Neuronal stem cell (in vitro differentiated cells): ENCODE results near the gene DKKL1.

Experiments
- DNase-seq: peaks from one replicate; pipeline ENCODE4 v3.0.0-alpha.2; 2013; ENCODE audit warnings: low spot score
- H2AFZ ChIP-seq: one replicate; pipeline ENCODE4 v1.6.1; 2013; ENCODE audit warnings: mild to moderate bottlenecking, low read length, inconsistent platforms
- H2AK5ac ChIP-seq: 2 replicates; pipeline ENCODE4 v1.6.1; 2013; ENCODE audit warnings: low read depth, mild to moderate bottlenecking, inconsistent platforms, low read length, moderate library complexity, mixed read lengths
- H2BK120ac ChIP-seq: 2 replicates; pipeline ENCODE4 v1.6.1; 2013; ENCODE audit warnings: low read depth, mild to moderate bottlenecking, inconsistent platforms, low read length, moderate library complexity, mixed read lengths
- H2BK12ac ChIP-seq: one replicate; pipeline ENCODE4 v1.6.1; 2013; ENCODE audit warnings: low read length, inconsistent platforms
- H2BK15ac ChIP-seq: 2 replicates; pipeline ENCODE4 v1.6.1; 2013; ENCODE audit warnings: mild to moderate bottlenecking, low read length, inconsistent platforms, mixed read lengths
- H2BK5ac ChIP-seq: one replicate; pipeline ENCODE4 v1.6.1; 2013; ENCODE audit warnings: inconsistent platforms, mild to moderate bottlenecking, low read length, moderate library complexity
- H3K14ac ChIP-seq: one replicate; pipeline ENCODE4 v1.6.1; 2013; ENCODE audit warnings: low read length, inconsistent platforms
- H3K18ac ChIP-seq: 2 replicates; pipeline ENCODE4 v1.6.1; 2013; ENCODE audit warnings: low read length, inconsistent platforms
- H3K23ac ChIP-seq: 2 replicates; pipeline ENCODE4 v1.6.1; 2013; ENCODE audit warnings: low read depth, mild to moderate bottlenecking, mixed read lengths, low read length, inconsistent platforms; ENCODE audit not compliant: poor library complexity
- H3K27ac ChIP-seq: replicated peaks from 3 replicates; pipeline ENCODE4 v1.5.1; 2013; ENCODE audit warnings: low read length, inconsistent platforms
- H3K27me3 ChIP-seq, 3 experiments: 2 replicates each; pipeline ENCODE4 v1.6.1; 2013; ENCODE audit warnings: low read length in 3 of 3, mild to moderate bottlenecking in 2 of 3, inconsistent platforms in 1 of 3, low read depth in 1 of 3, mixed read lengths in 1 of 3, moderate library complexity in 1 of 3; ENCODE audit not compliant: control insufficient read depth in 3 of 3, insufficient read depth in 3 of 3
- H3K36me3 ChIP-seq, 2 donors: replicated peaks in 1 of 2; 2 replicates each; pipeline ENCODE4 v1.6.1; 2013; ENCODE audit warnings: low read length in 2 of 2; ENCODE audit not compliant: control insufficient read depth in 2 of 2, insufficient read depth in 2 of 2
- H3K4ac ChIP-seq: 2 replicates; pipeline ENCODE4 v1.6.1; 2013; ENCODE audit warnings: inconsistent platforms, mild to moderate bottlenecking, low read length, moderate library complexity
- H3K4me1 ChIP-seq, 2 donors: 1 replicate in 1 of 2; 2 replicates in 1 of 2; pipeline ENCODE4 v1.6.1; 2013; ENCODE audit warnings: low read length in 2 of 2, low read depth in 1 of 2; ENCODE audit not compliant: control insufficient read depth in 2 of 2, insufficient read depth in 1 of 2
- H3K4me2 ChIP-seq: one replicate; pipeline ENCODE4 v1.6.1; 2013; ENCODE audit warnings: mild to moderate bottlenecking, low read length, inconsistent platforms; ENCODE audit not compliant: insufficient read depth, poor library complexity, severe bottlenecking
- H3K4me3 ChIP-seq, 2 donors: 2 replicates each; pipeline ENCODE4 v1.5.1; 2013; ENCODE audit warnings: low read length in 2 of 2, mild to moderate bottlenecking in 2 of 2, inconsistent platforms in 1 of 2, moderate library complexity in 1 of 2
- H3K79me1 ChIP-seq: one replicate; pipeline ENCODE4 v1.6.1; 2013; ENCODE audit warnings: low read depth, mild to moderate bottlenecking, inconsistent platforms, low read length, moderate library complexity
- H3K9ac ChIP-seq: one replicate; pipeline ENCODE4 v1.6.1; 2013; ENCODE audit warnings: mild to moderate bottlenecking, low read depth, low read length, inconsistent platforms; ENCODE audit not compliant: poor library complexity
- H3K9me3 ChIP-seq, 2 donors: replicated peaks in 1 of 2; 2 replicates each; pipeline versions ENCODE3 to v1.6.1; 2013; ENCODE audit warnings: low read length in 2 of 2, mild to moderate bottlenecking in 2 of 2, inconsistent platforms in 1 of 2, low read depth in 1 of 2, mixed read lengths in 1 of 2, moderate library complexity in 1 of 2; ENCODE audit not compliant: control insufficient read depth in 2 of 2, insufficient read depth in 1 of 2
- H4K8ac ChIP-seq: one replicate; pipeline ENCODE4 v1.6.1; 2013; ENCODE audit warnings: low read depth, mild to moderate bottlenecking, inconsistent platforms, low read length, moderate library complexity
- H4K91ac ChIP-seq: one replicate; pipeline ENCODE4 v1.6.1; 2013; ENCODE audit warnings: low read length, low read depth, mild to moderate bottlenecking, inconsistent platforms; ENCODE audit not compliant: poor library complexity
- WGBS, 2 donors: extraction: QIAGEN DNeasy Blood & Tissue Kit; methylation state at CpG; one replicate each; pipeline ENCODE4 v1.1.7; 2013; ENCODE audit warnings: missing lambda C conversion rate in 2 of 2, mixed read lengths in 1 of 2; ENCODE audit not compliant: insufficient read length in 2 of 2, insufficient replicate concordance in 1 of 2; ENCODE audit errors: extremely low coverage in 2 of 2; 5-methylcytosine and 5-hydroxymethylcytosine counted together

Gene DKKL1

GRCh38 chr19:49338691-49339300 is 24.9 kb upstream of the DKKL1 start:
- Histone ChIP-seq H2BK12ac (no peak overlapping the region), H2AK5ac (peak overlapping the region; percentile 88), H4K8ac (peak overlapping the region; percentile 98), H3K23ac (peak overlapping the region; percentile 99), H2AFZ (no peak overlapping the region), H3K9me3 (no peaks in the 10 kb centered on the region), H4K91ac (no peak overlapping the region), H3K4me3 (peak overlapping the region in 1 of 2 donors; percentile 29), H2BK120ac (no peak overlapping the region), H3K18ac (peak overlapping the region; percentile 84), H2BK15ac (no peak overlapping the region), H2BK5ac (no peak overlapping the region), H3K79me1 (peaks cover 9% of the 10 kb centered on the region), H3K9ac (peak overlapping the region; percentile 70), H3K4me1 (peaks cover 0 to 14% of the 10 kb centered on the region in 2 donors), H3K4me2 (peak overlapping the region; percentile 66), H3K36me3 (peaks cover 36 to 96% of the 10 kb centered on the region in 2 donors), H3K4ac (no peak overlapping the region), H3K27ac (peak overlapping the region; percentile 59), H3K27me3 (peaks cover 0 to 3% (median 0%) of the 10 kb centered on the region in 3 experiments), H3K14ac (peak overlapping the region; percentile 71)
- peak; percentile 75 for DNase-seq
- no CpG with 5 or more reads among the region's 30 CpGs for WGBS, 2 donors

DNA sequence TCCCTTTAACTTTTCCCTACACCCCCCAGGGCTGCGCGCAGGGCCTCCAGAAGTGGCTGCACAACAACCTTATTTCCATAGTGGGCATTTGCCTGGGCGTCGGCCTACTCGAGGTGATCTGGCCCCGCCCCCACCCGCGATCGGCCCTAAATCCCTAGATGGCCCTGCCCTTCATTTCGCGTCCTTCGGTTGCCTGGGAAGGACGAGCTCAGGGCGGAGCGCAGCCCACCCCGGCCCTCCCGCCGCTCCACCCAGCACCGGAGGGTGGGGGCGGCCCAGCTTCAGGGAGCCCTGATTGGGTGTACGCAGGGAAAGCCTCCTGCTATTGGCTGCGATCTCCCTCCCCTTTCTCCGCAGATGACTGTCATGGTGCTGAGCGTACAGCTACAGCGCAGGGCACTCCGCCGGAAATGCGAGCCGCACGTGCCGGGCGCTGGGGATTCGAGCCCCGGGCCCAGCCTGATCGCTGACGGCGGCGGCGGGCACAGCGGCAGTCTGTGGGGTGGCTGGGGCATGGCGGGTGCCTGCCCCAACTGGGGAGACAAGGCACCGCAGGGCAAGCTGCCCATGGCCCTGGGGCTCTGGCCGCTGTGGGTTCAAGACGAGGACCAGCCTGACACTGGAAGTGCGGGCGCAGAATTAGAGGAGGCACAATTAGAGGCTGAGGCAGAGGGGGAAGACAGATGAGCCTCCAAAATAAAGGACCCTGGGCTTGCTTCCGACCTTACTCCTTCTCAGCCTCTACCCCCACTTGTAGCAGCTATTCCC is 24.2 kb upstream of the DKKL1 start:
- Histone ChIP-seq H3K79me1 (peaks cover 9% of the 10 kb centered on the region), H2BK15ac (no peak overlapping the region), H2AFZ (no peak overlapping the region), H4K91ac (no peak overlapping the region), H3K18ac (peak overlapping the region; percentile 84), H3K4ac (no peak overlapping the region), H3K27ac (peak overlapping the region; percentile 59), H2BK5ac (no peak overlapping the region), H3K4me2 (peak overlapping the region; percentile 66), H3K4me3 (no peak overlapping the region), H2BK120ac (no peak overlapping the region), H2BK12ac (no peak overlapping the region), H3K36me3 (peaks cover 37 to 97% of the 10 kb centered on the region in 2 donors), H3K9ac (no peak overlapping the region), H2AK5ac (peak overlapping the region; percentile 68), H3K23ac (peak overlapping the region; percentile 89), H3K9me3 (no peaks in the 10 kb centered on the region), H3K4me1 (peaks cover 0 to 14% of the 10 kb centered on the region in 2 donors), H3K27me3 (peaks cover 0 to 3% (median 0%) of the 10 kb centered on the region in 3 experiments), H3K14ac (no peak overlapping the region), H4K8ac (no peak overlapping the region)
- WGBS, 2 donors: no CpG with 5 or more reads among the region's 47 CpGs
- DNase-seq: peak; percentile 89

DNA sequence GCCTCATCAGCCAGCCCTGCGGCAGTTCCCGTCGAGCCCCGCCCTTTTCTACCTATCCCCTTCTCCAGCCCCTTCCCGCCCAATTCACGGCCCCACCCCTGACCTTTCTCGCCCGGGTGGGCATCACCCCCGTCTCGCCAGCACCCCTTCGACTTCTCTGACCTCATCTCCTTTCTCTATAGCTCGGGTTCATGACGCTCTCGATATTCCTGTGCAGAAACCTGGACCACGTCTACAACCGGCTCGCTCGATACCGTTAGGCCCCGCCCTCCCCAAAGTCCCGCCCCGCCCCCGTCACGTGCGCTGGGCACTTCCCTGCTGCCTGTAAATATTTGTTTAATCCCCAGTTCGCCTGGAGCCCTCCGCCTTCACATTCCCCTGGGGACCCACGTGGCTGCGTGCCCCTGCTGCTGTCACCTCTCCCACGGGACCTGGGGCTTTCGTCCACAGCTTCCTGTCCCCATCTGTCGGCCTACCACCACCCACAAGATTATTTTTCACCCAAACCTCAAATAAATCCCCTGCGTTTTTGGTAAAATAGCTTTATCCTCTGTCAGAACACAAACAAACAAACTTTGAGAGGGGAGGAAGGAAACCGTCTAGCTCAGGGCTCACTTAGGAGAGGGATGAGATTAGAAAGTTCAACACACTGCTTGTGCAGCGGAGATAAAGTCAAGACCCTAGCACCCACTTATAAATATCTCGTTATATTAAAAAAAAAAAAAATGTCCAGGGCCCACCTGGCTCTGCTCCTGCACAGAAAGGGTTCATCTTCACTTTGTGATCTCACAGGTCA is 23.4 kb upstream of the DKKL1 start:
- Histone ChIP-seq H4K91ac (no peak overlapping the region), H4K8ac (no peak overlapping the region), H2BK120ac (no peak overlapping the region), H2AK5ac (peak overlapping the region; percentile 56), H3K27ac (peak overlapping the region; percentile 24), H3K4ac (no peak overlapping the region), H2BK12ac (no peak overlapping the region), H3K23ac (peak overlapping the region; percentile 95), H2BK15ac (no peak overlapping the region), H2BK5ac (no peak overlapping the region), H3K9me3 (no peaks in the 10 kb centered on the region), H3K14ac (no peak overlapping the region), H3K18ac (no peak overlapping the region), H3K36me3 (peaks cover 41 to 98% of the 10 kb centered on the region in 2 donors), H3K9ac (no peak overlapping the region), H2AFZ (no peak overlapping the region), H3K79me1 (peaks cover 9% of the 10 kb centered on the region), H3K4me1 (peaks cover 5 to 19% of the 10 kb centered on the region in 2 donors), H3K4me3 (no peak overlapping the region), H3K4me2 (no peak overlapping the region), H3K27me3 (peaks cover 0 to 3% (median 0%) of the 10 kb centered on the region in 3 experiments)
- DNase-seq: no peak
- WGBS, 2 donors: no CpG with 5 or more reads among the region's 36 CpGs
